IMR-90 (cell line): ENCODE results near the gene PTRH2. TPM values are rescaled to one million over a fixed set of nuclear protein-coding genes. Genes with fewer than 3 reads are reported as not detected.

Source experiments
- ATAC-seq: fragments of 200-7000 bp; cut with Tn5 transposase; 2 replicates; pipeline ENCODE4 v1.9.1; 2020; ENCODE audit warnings: low read depth, mild to moderate bottlenecking, moderate library complexity
- BruUV-seq: library from RNA; stranded (reverse); fragments of 400-500 nt; replicated peaks from 2 replicates; lab custom pipeline; 2021; lab: Mats Ljungman, UMichigan
- CTCF ChIA-PET: fragments of 300-600 bp; formaldehyde crosslinking; extraction: SDS; loops from one replicate; lab custom pipeline; 2021; ENCODE audit warnings: antibody characterized with exemption; lab: Yijun Ruan, JAX
- POLR2A ChIA-PET: fragments of 300-600 bp; sonication (Branson Sonifier 250); formaldehyde crosslinking; loops from one replicate; lab custom pipeline; 2022; ENCODE audit warnings: antibody characterized with exemption; ENCODE audit not compliant: unreplicated experiment; lab: Charles Lee
- DNase-seq: peaks from one replicate; pipeline ENCODE4 v3.0.0; 2013
- H2AFZ ChIP-seq: replicated peaks from 2 replicates; pipeline ENCODE3; 2013; ENCODE audit warnings: low read length, mild to moderate bottlenecking; ENCODE audit not compliant: poor library complexity
- H2AK5ac ChIP-seq: 2 replicates; pipeline ENCODE4 v1.6.1; 2013; ENCODE audit warnings: low read depth, low read length, inconsistent platforms
- H2AK9ac ChIP-seq: replicated peaks from 2 replicates; pipeline ENCODE3; 2013; ENCODE audit warnings: mild to moderate bottlenecking, low read depth, low read length, moderate library complexity; ENCODE audit not compliant: poor library complexity
- H2BK120ac ChIP-seq: 2 replicates; pipeline ENCODE4 v1.6.1; 2013; ENCODE audit warnings: low read depth, low read length, inconsistent platforms
- H2BK15ac ChIP-seq: 3 replicates; pipeline ENCODE4 v1.6.1; 2013; ENCODE audit warnings: low read depth, low read length, inconsistent platforms
- H2BK20ac ChIP-seq: 2 replicates; pipeline ENCODE4 v1.6.1; 2013; ENCODE audit warnings: low read depth, mild to moderate bottlenecking, inconsistent platforms, low read length, moderate library complexity
- H2BK5ac ChIP-seq: 2 replicates; pipeline ENCODE4 v1.6.1; 2013; ENCODE audit warnings: mild to moderate bottlenecking, low read depth, low read length, inconsistent platforms; ENCODE audit not compliant: poor library complexity, severe bottlenecking
- H3K14ac ChIP-seq: replicated peaks from 2 replicates; pipeline ENCODE4 v1.6.1; 2013; ENCODE audit warnings: low read depth, low read length, inconsistent platforms
- H3K18ac ChIP-seq: 2 replicates; pipeline ENCODE4 v1.6.1; 2013; ENCODE audit warnings: low read depth, low read length, control low read depth
- H3K23ac ChIP-seq: 2 replicates; pipeline ENCODE4 v1.6.1; 2013; ENCODE audit warnings: low read depth, low read length, inconsistent platforms
- H3K27ac ChIP-seq: 2 replicates; pipeline ENCODE4 v1.5.1; 2013; ENCODE audit warnings: mild to moderate bottlenecking, control low read depth, low read length; ENCODE audit not compliant: insufficient read depth
- H3K27me3 ChIP-seq: 2 replicates; pipeline ENCODE4 v1.6.1; 2013; ENCODE audit warnings: low read length; ENCODE audit not compliant: control insufficient read depth, insufficient read depth
- H3K36me3 ChIP-seq: 2 replicates; pipeline ENCODE4 v1.6.1; 2013; ENCODE audit warnings: low read length, mixed read lengths; ENCODE audit not compliant: control insufficient read depth, insufficient read depth
- H3K4ac ChIP-seq: 2 replicates; pipeline ENCODE4 v1.6.1; 2013; ENCODE audit warnings: low read depth, low read length, inconsistent platforms
- H3K4me1 ChIP-seq: 2 replicates; pipeline ENCODE4 v1.6.1; 2013; ENCODE audit warnings: low read length, mixed read lengths; ENCODE audit not compliant: control insufficient read depth, insufficient read depth
- H3K4me2 ChIP-seq: 2 replicates; pipeline ENCODE4 v1.6.1; 2013; ENCODE audit warnings: low read depth, mild to moderate bottlenecking, control low read depth, low read length, moderate library complexity
- H3K4me3 ChIP-seq: 2 replicates; pipeline ENCODE4 v1.5.1; 2013; ENCODE audit warnings: low read depth, mild to moderate bottlenecking, control low read depth, low read length, moderate library complexity; ENCODE audit not compliant: insufficient read depth
- H3K56ac ChIP-seq: 2 replicates; pipeline ENCODE4 v1.6.1; 2013; ENCODE audit warnings: low read length, inconsistent platforms; ENCODE audit not compliant: insufficient read depth; ENCODE audit errors: extremely low read depth
- H3K79me1 ChIP-seq, 2 experiments: 2 replicates each; pipeline ENCODE4 v1.6.1; 2013; ENCODE audit warnings: low read length in 2 of 2, inconsistent platforms in 1 of 2, low read depth in 1 of 2
- H3K9ac ChIP-seq: 2 replicates; pipeline ENCODE4 v1.6.1; 2013; ENCODE audit warnings: low read depth, low read length, control low read depth
- H3K9me1 ChIP-seq: 2 replicates; pipeline ENCODE4 v1.6.1; 2013; ENCODE audit warnings: low read length, inconsistent platforms; ENCODE audit not compliant: insufficient read depth
- H3K9me3 ChIP-seq: 2 replicates; pipeline ENCODE4 v1.6.1; 2013; ENCODE audit warnings: low read length; ENCODE audit not compliant: control insufficient read depth, insufficient read depth
- H4K20me1 ChIP-seq: 2 replicates; pipeline ENCODE4 v1.6.1; 2013; ENCODE audit warnings: low read length, inconsistent platforms; ENCODE audit not compliant: insufficient read depth
- H4K5ac ChIP-seq: 2 replicates; pipeline ENCODE4 v1.6.1; 2013; ENCODE audit warnings: mild to moderate bottlenecking, low read depth, low read length, control low read depth
- H4K8ac ChIP-seq, 2 experiments: 2 replicates each; pipeline ENCODE4 v1.6.1; 2013; ENCODE audit warnings: low read depth in 2 of 2, low read length in 2 of 2, control low read depth in 1 of 2, inconsistent platforms in 1 of 2
- H4K91ac ChIP-seq: 2 replicates; pipeline ENCODE4 v1.6.1; 2013; ENCODE audit warnings: low read depth, low read length, inconsistent platforms; ENCODE audit not compliant: insufficient read depth
- CEBPB ChIP-seq: IDR thresholded peaks from 2 replicates; pipeline ENCODE4 v1.6.1; 2012; ENCODE audit warnings: low read depth, low read length, improper control_type of control experiment
- FOS ChIP-seq: fragments of 150-350 bp; IDR thresholded peaks from 2 replicates; pipeline ENCODE4 v1.6.1; 2016; ENCODE audit warnings: low read depth, low read length
- RAD21 ChIP-seq: IDR thresholded peaks from 2 replicates; pipeline ENCODE4 v1.6.1; 2012; ENCODE audit warnings: low read length, improper control_type of control experiment
- RCOR1 ChIP-seq: IDR thresholded peaks from 2 replicates; pipeline ENCODE4 v1.6.1; 2012; ENCODE audit warnings: mild to moderate bottlenecking, low read length, improper control_type of control experiment; ENCODE audit not compliant: insufficient replicate concordance
- WGBS, 2 experiments: methylation state at CpG; one replicate each; pipeline versions ENCODE4 v1.1.5 to v1.1.7; 2013; ENCODE audit warnings: missing lambda C conversion rate in 2 of 2; ENCODE audit not compliant: insufficient read length in 1 of 2; ENCODE audit errors: extremely low coverage in 2 of 2; 5-methylcytosine and 5-hydroxymethylcytosine counted together
- dilution Hi-C: fragments of 300-500 bp; cut with HindIII; formaldehyde crosslinking; loops from one replicate; pipeline ENCODE4 v1.14.3; 2018; ENCODE audit warnings: low sequenced_read_pairs; ENCODE audit not compliant: unreplicated experiment
- in situ Hi-C: fragments of 300-500 bp; cut with MboI; formaldehyde crosslinking; loops from 3 replicates; pipeline ENCODE4 v1.14.3; 2019; ENCODE audit warnings: low sequenced_read_pairs, inconsistent platforms, mixed read lengths
- intact Hi-C: fragments of 100-400 bp; cut with micrococcal nuclease; formaldehyde crosslinking; loops from 2 replicates; pipeline ENCODE4 v1.10.0; 2022
- polyA plus RNA-seq, 3 experiments: library from polyadenylated mRNA; depleted of rRNA; stranded (reverse); fragments of >200 nt; gene quantifications; 2 replicates each; pipeline ENCODE4 v1.2.3, GENCODE V29; 2012; ENCODE audit warnings: low replicate concordance in 1 of 3
- total RNA-seq: library from RNA; depleted of rRNA; stranded (reverse); fragments of >200 nt; gene quantifications from 2 replicates; pipeline ENCODE4 v1.2.3, GENCODE V29; 2012

Gene PTRH2
- total and polyA plus RNA-seq, 2 of the 4 experiments (the other 2 are of a cell fraction) = 24.9 to 49.7 TPM

DNA sequence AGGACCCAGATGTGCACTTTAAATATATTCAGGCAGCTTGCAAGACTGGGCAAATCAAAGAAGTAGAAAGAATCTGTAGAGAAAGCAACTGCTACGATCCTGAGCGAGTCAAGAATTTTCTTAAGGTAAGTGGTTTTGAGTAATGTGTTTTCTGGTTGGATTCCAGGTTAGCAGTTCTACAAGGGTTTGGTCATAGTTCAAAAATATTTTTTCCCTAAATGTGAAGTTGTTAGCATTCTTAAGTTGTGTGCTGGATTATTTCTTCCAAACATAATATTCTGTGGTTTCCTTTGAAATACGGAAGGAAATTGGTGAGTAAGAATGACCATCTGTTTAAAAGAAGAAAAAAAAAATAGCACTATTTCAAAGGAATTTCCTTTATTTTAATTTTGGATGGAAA is 38.4 kb downstream of the PTRH2 start:
- no peak overlapping the region for H2AFZ ChIP-seq
- H3K18ac ChIP-seq = no peak overlapping the region
- H3K23ac ChIP-seq = no peak overlapping the region
- no peaks in the 10 kb centered on the region for H3K9me3 ChIP-seq
- intact Hi-C loops (no loop called here), in situ Hi-C loops (no loop called here), dilution Hi-C loops (no loop called here)
- H3K9me1 ChIP-seq = peaks cover 5% of the 10 kb centered on the region; the same call in 1 of the 2 replicates
- POLR2A ChIA-PET = no interaction called here
- H2AK9ac ChIP-seq = no peak overlapping the region
- peaks cover 25 to 46% of the 10 kb centered on the region in 2 experiments for H3K79me1 ChIP-seq
- no peak overlapping the region for H3K14ac ChIP-seq
- H3K4me3 ChIP-seq = no peak overlapping the region
- H4K91ac ChIP-seq = no peak overlapping the region
- DNase-seq = peak; percentile 97
- H3K4me2 ChIP-seq = no peak overlapping the region; the same call in 1 of the 2 replicates
- H3K36me3 ChIP-seq = peaks cover 40% of the 10 kb centered on the region
- no peak overlapping the region for H2BK120ac ChIP-seq
- WGBS, 2 experiments = no CpG with 5 or more reads among the region's 3 CpGs
- no peak overlapping the region for H3K9ac ChIP-seq
- peak overlapping the region; percentile 97 for H2BK5ac ChIP-seq
- H3K4ac ChIP-seq = no peak overlapping the region
- no peak overlapping the region for H4K5ac ChIP-seq
- H2BK15ac ChIP-seq = no peak overlapping the region
- H3K4me1 ChIP-seq = peaks cover 14% of the 10 kb centered on the region
- H4K8ac ChIP-seq = no peak overlapping the region
- no peaks in the 10 kb centered on the region for H3K27me3 ChIP-seq
- peaks cover 18% of the 10 kb centered on the region; the same call in 1 of the 2 replicates for H4K20me1 ChIP-seq
- CTCF ChIA-PET = interaction anchor here (0.7 kb wide), 1 partner anchor 159 kb away, joined by 3 read pairs; no protein-coding TSS in a partner anchor
- BruUV-seq = no TSS peak
- no peak overlapping the region for H2BK20ac ChIP-seq
- H2AK5ac ChIP-seq = no peak overlapping the region
- H3K27ac ChIP-seq = no peak overlapping the region
- TF ChIP-seq CEBPB = peak; percentile 10; the same call in 1 of the 2 replicates
- TF ChIP-seq FOS = 0 out of 2 replicates have a peak, but pooled peaks have one; percentile 16
- peak; percentile 14 for TF ChIP-seq RCOR1
- TF ChIP-seq RAD21 = no peak
- H3K56ac ChIP-seq = no peak overlapping the region
- peak; percentile 71 for ATAC-seq
